Suprapubic skin (tissue), 3 donors: ENCODE data around the gene PSMB3.

ENCODE experiments used
- EP300 ChIP-seq: sonication (generic); formaldehyde crosslinking; IDR thresholded peaks from one replicate; pipeline ENCODE4 v1.6.1; 2017; ENCODE audit warnings: antibody characterized with exemption
- POLR2A ChIP-seq, 2 donors: fragments of 450-650 bp; IDR thresholded peaks; one replicate each; pipeline ENCODE4 v1.6.1; 2017; ENCODE audit warnings: antibody characterized with exemption in 2 of 2, mild to moderate bottlenecking in 2 of 2, moderate library complexity in 2 of 2
- TF ChIP-seq, protein P1 (sequence below), 2 donors: fragments of 200-600 bp in 1 of 2; fragments of 450-650 bp in 1 of 2; sonication (generic) in 1 of 2; IDR thresholded peaks; one replicate each; pipeline ENCODE4 v1.5.1; 2016 to 2019; ENCODE audit warnings: antibody characterized with exemption in 2 of 2, mild to moderate bottlenecking in 1 of 2, moderate library complexity in 1 of 2

DNA sequence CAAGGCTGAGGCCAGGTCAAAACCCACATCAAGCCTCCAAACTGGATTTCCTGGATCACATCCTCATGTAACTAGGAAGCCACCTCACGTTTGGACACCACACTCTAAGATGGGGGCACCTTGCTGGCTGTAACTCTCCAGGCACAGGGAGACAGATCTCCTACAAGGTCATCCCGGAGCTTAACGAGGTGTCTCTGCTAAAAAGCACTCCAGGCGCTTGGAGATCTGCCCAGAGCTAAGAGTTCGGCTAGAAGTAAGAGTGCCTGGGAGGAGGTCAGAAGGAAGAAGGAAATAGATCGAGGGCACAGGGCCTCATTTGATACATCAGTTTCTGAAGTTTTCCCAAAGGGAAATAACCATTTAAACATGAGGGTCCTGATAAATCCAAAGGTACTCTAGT lies 15.9 kb downstream of the PSMB3 start:
- TF ChIP-seq POLR2A (IDR thresholded peaks at IDR 0.05): no peak
- TF ChIP-seq, protein P1, sequence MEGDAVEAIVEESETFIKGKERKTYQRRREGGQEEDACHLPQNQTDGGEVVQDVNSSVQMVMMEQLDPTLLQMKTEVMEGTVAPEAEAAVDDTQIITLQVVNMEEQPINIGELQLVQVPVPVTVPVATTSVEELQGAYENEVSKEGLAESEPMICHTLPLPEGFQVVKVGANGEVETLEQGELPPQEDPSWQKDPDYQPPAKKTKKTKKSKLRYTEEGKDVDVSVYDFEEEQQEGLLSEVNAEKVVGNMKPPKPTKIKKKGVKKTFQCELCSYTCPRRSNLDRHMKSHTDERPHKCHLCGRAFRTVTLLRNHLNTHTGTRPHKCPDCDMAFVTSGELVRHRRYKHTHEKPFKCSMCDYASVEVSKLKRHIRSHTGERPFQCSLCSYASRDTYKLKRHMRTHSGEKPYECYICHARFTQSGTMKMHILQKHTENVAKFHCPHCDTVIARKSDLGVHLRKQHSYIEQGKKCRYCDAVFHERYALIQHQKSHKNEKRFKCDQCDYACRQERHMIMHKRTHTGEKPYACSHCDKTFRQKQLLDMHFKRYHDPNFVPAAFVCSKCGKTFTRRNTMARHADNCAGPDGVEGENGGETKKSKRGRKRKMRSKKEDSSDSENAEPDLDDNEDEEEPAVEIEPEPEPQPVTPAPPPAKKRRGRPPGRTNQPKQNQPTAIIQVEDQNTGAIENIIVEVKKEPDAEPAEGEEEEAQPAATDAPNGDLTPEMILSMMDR (IDR thresholded peaks at IDR 0.05): no peak
- TF ChIP-seq EP300: no peak
